GM12891 (cell line): Measurements from ENCODE around the gene KLK15.

Source experiments
- POLR2A ChIP-seq: IDR thresholded peaks from 2 replicates; pipeline ENCODE4 v1.6.1; 2011; ENCODE audit warnings: low read depth, low read length, control low read depth
- POLR2AphosphoS5 ChIP-seq: IDR thresholded peaks from 2 replicates; pipeline ENCODE4 v1.6.1; 2011; ENCODE audit warnings: low read depth, low read length, control low read depth
- POU2F2 ChIP-seq: IDR thresholded peaks from 2 replicates; pipeline ENCODE4 v1.6.1; 2011; ENCODE audit warnings: low read depth, mild to moderate bottlenecking, control low read depth, low read length, moderate library complexity
- TAF1 ChIP-seq: IDR thresholded peaks from 2 replicates; pipeline ENCODE4 v1.6.1; 2011; ENCODE audit warnings: low read depth, low read length, control low read depth

- TF ChIP-seq POLR2A, result no peak
- TF ChIP-seq POU2F2, result no peak
- TF ChIP-seq TAF1, result no peak
- TF ChIP-seq POLR2AphosphoS5, result no peak
These were observed 9.8 kb upstream of the KLK15 start for GRCh38 chr19:50843205-50843604.
